GM12874 (cell line): ENCODE measurements around the gene AQP3.

Experiments
- CTCF ChIP-seq: IDR thresholded peaks from 2 replicates; pipeline ENCODE4 v1.5.1; 2011; ENCODE audit warnings: low read depth, mild to moderate bottlenecking, control low read depth, low read length, moderate library complexity; ENCODE audit not compliant: insufficient read depth

Gene AQP3

GRCh38 chr9:33426843-33427293, 20.5 kb downstream of the AQP3 start:
- TF ChIP-seq CTCF = no peak

DNA sequence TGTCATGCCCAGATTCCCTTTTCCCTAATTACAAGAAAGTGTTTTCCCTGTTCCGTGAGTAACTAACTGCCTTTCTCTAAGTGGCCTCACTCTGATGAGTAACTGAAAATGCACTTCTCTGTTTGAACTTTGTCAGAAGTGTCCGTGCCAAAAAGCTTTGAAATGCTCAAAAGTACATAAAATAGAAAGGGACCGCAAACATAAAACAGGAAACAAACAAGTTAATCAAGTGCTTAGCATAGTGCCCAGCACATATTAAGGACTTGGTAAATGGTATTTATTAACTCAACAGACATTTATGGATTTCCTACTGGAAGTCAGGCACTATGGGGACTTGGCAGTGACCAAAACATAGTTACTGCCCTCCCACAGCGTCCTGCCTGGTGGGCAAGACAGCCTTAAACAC, 22.3 kb downstream of the AQP3 start:
- TF ChIP-seq CTCF = no peak

DNA sequence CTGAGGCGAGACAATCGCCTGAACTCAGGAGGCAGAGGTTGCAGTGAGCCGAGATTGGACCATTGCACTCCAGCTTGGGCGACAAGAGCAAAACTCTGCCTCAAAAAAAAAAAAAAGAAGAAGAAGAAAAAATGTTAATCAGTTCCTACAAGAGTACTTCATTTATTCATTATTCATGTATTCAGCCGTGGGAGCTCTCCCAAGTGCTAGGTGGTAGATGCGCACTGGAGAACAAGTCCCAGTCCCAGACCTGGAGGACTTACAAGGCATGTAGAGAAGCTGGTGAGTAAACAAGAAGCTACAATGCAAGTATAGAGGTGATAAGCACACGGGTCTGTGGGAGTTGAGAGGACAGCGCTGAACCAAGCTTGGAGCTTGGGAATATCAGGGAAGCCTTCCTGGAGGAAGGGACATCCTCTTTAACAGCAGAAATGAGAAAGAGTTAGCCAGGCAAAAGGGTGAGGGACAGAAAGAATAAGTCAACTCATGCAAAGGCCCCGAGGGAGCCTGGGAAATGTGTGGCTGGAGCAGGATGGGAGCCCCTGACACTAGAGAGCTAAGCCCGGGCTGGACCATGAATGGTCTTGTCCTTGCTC, 27.6 kb downstream of the AQP3 start:
- no peak for TF ChIP-seq CTCF

GRCh38 chr9:33418090-33418489, 29.3 kb downstream of the AQP3 start:
- TF ChIP-seq CTCF = no peak

GRCh38 chr9:33416996-33417395, 30.4 kb downstream of the AQP3 start:
- no peak for TF ChIP-seq CTCF

DNA sequence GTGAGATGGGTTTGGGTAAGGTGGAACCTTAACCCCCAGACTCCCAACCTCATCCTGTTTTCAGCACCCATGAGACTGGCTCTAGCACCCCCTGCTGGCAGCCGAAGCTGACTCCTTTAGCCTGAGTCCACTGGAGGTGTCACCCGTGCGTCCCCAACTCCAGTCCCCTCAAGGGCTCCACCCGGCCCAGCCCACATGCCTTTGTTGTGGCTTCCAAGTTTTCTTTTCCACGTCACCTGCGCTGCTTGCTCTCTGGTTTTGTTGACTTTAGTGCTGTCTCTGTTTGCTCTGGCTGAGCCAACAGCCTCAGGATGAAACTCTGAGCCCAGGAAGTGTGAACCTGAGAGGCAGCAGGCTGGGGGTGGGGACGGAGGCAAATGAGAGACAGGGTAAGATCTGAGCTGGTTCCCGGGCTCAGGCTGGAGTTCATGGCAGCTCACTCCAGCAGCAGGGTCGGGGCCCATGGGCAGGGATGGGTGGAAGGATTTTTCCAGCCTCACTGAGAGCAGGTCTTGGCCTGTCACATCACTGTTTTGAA, 31.8 kb downstream of the AQP3 start:
- TF ChIP-seq CTCF = peak; percentile 86

DNA sequence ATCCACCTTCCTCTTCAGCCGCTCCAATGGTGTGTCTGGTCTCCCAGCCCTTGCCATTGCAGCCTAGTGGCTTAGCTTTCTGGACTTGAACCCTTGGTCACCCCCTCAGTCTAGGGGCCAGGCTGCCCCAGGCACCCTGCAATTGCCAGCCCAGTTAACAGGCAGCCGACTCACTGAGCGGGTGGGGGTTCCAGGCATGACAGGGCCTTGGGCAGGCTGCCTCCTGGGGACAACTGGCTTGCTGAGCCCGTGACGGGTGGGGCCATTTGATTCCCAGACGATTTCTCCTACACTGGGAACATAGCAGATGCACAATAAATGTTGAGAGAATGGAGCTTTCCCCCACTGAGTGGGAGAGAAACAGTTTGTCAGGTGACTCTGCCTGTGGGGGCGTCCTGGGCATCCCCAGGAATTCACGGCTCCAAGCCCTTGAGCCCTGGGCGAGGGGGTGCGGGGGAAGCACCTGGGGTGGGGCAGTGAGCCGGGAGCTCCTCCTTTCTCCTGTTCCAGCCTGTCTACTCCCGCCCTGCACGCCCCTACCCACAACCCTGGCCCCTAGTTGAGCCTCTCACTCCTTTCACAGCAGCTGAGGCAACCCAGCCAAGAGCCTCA, 32.4 kb downstream of the AQP3 start:
- TF ChIP-seq CTCF = no peak
